ENCODE data around the gene MAGI1.
"Not testable (repeated sequence)": the region's sequence is repeated elsewhere in the genome, so short reads cannot be mapped to it uniquely, and the experiment has no call there.

MAGI1 gene

GRCh38 chr3:65523878-65524277 lies 514.8 kb downstream of the MAGI1 start:
- in situ Hi-C loops (cut with MboI; ENCODE audit: low sequenced_read_pairs, unreplicated experiment), result no loop called here
- DNase-seq (ENCODE audit: low spot score), result no peak
- no peak for TF ChIP-seq CTCF (IDR thresholded peaks at IDR 0.05; ENCODE audit: borderline replicate concordance, control extremely low read depth, extremely low read depth, insufficient read depth, missing control alignments)

- no peak for DNase-seq (ENCODE audit: low spot score)
- no peak for TF ChIP-seq CTCF (IDR thresholded peaks at IDR 0.05; ENCODE audit: borderline replicate concordance, control extremely low read depth, extremely low read depth, insufficient read depth, missing control alignments)
- in situ Hi-C loops (cut with MboI; ENCODE audit: low sequenced_read_pairs, unreplicated experiment), result no loop called here
Measured at GRCh38 chr3:65521032-65521431, 517.7 kb downstream of the MAGI1 start.

- TF ChIP-seq CTCF (IDR thresholded peaks at IDR 0.05; ENCODE audit: borderline replicate concordance, control extremely low read depth, extremely low read depth, insufficient read depth, missing control alignments), result no peak
- in situ Hi-C loops (cut with MboI; ENCODE audit: low sequenced_read_pairs, unreplicated experiment), result no loop called here
Measured at GRCh38 chr3:65516998-65517397, 521.7 kb downstream of the MAGI1 start.

GRCh38 chr3:65514317-65514716 lies 524.4 kb downstream of the MAGI1 start:
- DNase-seq (ENCODE audit: low spot score); in situ Hi-C loops (cut with MboI; ENCODE audit: low sequenced_read_pairs, unreplicated experiment): not testable (repeated sequence)

More at GRCh38 chr3:65516998-65517397, 521.7 kb downstream of the MAGI1 start:
- DNase-seq (ENCODE audit: low spot score), result no peak

- in situ Hi-C loops (cut with MboI; ENCODE audit: low sequenced_read_pairs, unreplicated experiment); DNase-seq (ENCODE audit: low spot score): not testable (repeated sequence)
Measured at GRCh38 chr3:65509423-65509794, 529.3 kb downstream of the MAGI1 start.

- no peak for TF ChIP-seq CTCF (IDR thresholded peaks at IDR 0.05; ENCODE audit: borderline replicate concordance, control extremely low read depth, extremely low read depth, insufficient read depth, missing control alignments)
- in situ Hi-C loops (cut with MboI; ENCODE audit: low sequenced_read_pairs, unreplicated experiment), result no loop called here
- DNase-seq (ENCODE audit: low spot score), result peak; percentile 13
Measured at GRCh38 chr3:65508750-65509422, 529.8 kb downstream of the MAGI1 start.

- no peak for TF ChIP-seq CTCF (IDR thresholded peaks at IDR 0.05; ENCODE audit: borderline replicate concordance, control extremely low read depth, extremely low read depth, insufficient read depth, missing control alignments)
- in situ Hi-C loops (cut with MboI; ENCODE audit: low sequenced_read_pairs, unreplicated experiment), result no loop called here
- no peak for DNase-seq (ENCODE audit: low spot score)
Measured at GRCh38 chr3:65507437-65507836, 531.3 kb downstream of the MAGI1 start.

GRCh38 chr3:65503776-65504175 lies 534.9 kb downstream of the MAGI1 start:
- in situ Hi-C loops (cut with MboI; ENCODE audit: low sequenced_read_pairs, unreplicated experiment), result no loop called here
- no peak for DNase-seq (ENCODE audit: low spot score)

More at GRCh38 chr3:65503776-65504175, 534.9 kb downstream of the MAGI1 start:
- TF ChIP-seq CTCF (IDR thresholded peaks at IDR 0.05; ENCODE audit: borderline replicate concordance, control extremely low read depth, extremely low read depth, insufficient read depth, missing control alignments), result no peak

Measured in GM13976 (cell line).